IPS-18a (cell line): Measurements from ENCODE around the gene FEZ2.

Experiments used
- H3K27ac ChIP-seq: one replicate; pipeline ENCODE4 v1.5.1; 2013; ENCODE audit warnings: low read length
- H3K27me3 ChIP-seq: one replicate; pipeline ENCODE4 v1.6.1; 2013; ENCODE audit warnings: mild to moderate bottlenecking, low read length; ENCODE audit not compliant: control insufficient read depth, insufficient read depth
- H3K36me3 ChIP-seq: one replicate; pipeline ENCODE4 v1.6.1; 2013; ENCODE audit warnings: low read depth, low read length; ENCODE audit not compliant: control insufficient read depth
- H3K4me1 ChIP-seq: one replicate; pipeline ENCODE4 v1.6.1; 2013; ENCODE audit warnings: low read depth, low read length; ENCODE audit not compliant: control insufficient read depth
- H3K4me3 ChIP-seq: one replicate; pipeline ENCODE4 v1.5.1; 2013; ENCODE audit warnings: low read length
- H3K9ac ChIP-seq: one replicate; pipeline ENCODE4 v1.6.1; 2013; ENCODE audit warnings: mild to moderate bottlenecking, low read length, moderate library complexity
- H3K9me3 ChIP-seq: one replicate; pipeline ENCODE4 v1.6.1; 2013; ENCODE audit warnings: low read depth, low read length; ENCODE audit not compliant: control insufficient read depth

Gene FEZ2

DNA sequence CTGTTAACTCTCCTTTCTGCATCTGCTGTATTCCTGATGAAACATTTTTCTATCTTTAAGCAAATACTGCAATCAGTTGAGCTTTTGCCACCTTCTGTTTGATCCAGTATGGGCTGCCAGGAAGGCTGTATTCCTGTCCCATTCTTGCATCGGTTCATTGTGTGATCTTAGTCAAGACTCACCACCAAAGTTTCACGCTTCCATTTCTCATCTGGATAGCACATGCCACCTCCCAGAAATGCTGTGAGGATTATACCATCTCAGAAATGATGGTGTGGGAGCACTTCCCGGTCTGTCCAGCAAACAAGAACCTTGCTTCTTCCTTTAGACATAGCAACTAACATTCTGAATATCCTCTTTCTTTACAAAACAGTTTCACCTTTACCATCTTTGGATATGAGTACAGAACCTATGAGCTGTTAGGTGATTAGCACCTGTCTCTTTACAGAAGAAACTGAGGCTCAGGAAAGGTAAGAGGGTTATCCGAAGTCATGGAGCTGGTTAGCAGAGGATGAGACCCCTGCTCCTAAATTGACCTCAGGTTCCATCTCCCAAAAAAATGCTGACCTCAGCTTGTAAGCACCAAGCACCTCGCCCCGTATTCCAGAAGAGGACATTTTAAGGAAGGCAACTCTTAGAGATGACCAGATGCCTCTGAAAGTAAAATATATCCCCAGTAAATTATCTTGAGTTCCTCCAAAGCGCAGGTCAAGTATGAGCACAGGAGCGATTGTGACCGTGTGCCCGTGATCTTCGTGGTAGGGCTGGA lies 56.8 kb downstream of the FEZ2 start:
- H3K9ac ChIP-seq: no peak overlapping the region
- H3K27me3 ChIP-seq: no peaks in the 10 kb centered on the region
- no peak overlapping the region for H3K4me3 ChIP-seq
- H3K4me1 ChIP-seq: no peaks in the 10 kb centered on the region
- H3K27ac ChIP-seq: no peak overlapping the region
- no peaks in the 10 kb centered on the region for H3K9me3 ChIP-seq
- peaks cover 34% of the 10 kb centered on the region for H3K36me3 ChIP-seq

DNA sequence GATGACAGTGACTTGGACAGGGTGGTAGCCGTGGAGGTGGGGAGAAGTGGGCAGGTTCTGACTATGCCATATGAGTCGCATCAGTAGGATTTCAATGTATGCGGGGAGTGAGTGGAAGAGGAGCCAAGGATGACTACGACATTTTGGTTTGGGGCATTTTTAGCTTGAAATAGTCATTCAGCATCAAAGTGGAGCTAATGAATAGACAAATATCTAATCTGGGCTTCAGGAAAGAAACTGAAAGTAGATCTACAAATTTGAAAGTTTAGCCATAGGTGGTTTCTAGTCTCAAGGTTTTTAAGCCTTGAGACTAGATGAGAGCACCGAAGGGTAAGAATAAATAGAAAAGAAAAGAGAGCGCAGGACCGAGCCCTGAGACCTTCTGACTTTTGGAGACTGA lies 58.3 kb downstream of the FEZ2 start:
- Histone ChIP-seq H3K9ac (no peak overlapping the region), H3K27me3 (no peaks in the 10 kb centered on the region), H3K36me3 (peaks cover 21% of the 10 kb centered on the region), H3K9me3 (no peaks in the 10 kb centered on the region), H3K4me1 (no peaks in the 10 kb centered on the region), H3K27ac (no peak overlapping the region), H3K4me3 (no peak overlapping the region)

DNA sequence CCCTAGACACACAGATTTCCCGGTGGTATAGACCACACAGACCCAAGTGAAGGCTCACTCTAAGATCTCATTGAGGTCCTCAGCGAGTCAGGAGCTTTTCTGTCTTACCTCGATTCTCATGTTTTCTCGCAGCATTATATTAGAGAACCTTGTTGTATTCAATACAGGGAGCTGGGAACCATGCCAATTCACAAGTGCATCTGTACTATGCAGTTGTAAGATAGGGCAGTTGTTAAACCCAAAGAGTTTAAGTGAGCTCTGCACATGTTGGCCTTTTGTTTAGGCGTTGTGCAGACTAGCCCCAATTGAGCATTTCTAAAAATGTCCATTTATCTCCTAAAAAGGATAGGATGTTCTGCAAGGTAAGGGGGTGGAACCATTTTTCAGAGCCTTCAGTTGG lies 59.6 kb downstream of the FEZ2 start:
- no peak overlapping the region for H3K4me3 ChIP-seq
- no peak overlapping the region for H3K27ac ChIP-seq
- H3K4me1 ChIP-seq: no peaks in the 10 kb centered on the region
- peaks cover 15% of the 10 kb centered on the region for H3K36me3 ChIP-seq
- no peaks in the 10 kb centered on the region for H3K27me3 ChIP-seq
- H3K9me3 ChIP-seq: no peaks in the 10 kb centered on the region
- H3K9ac ChIP-seq: no peak overlapping the region

DNA sequence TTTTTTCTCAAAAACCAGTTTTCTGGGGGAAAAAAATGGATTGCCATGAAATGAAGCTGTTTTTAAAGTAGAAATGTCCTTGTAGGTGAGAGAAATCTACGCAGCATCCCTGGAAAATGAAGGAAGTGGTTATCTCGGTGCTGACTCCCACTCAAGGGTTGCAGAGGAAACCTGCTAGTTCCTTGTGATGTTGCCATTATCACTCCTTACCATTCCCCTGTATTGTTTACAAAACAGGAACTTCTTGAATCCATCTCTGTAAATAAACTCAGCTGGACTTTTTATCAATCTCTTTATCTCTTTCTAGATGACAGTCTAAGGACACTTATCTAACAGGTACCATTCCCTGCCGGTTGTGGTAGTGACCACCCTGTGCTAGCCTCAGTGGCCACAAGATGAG lies 61.2 kb downstream of the FEZ2 start:
- H3K4me1 ChIP-seq: no peaks in the 10 kb centered on the region
- H3K27me3 ChIP-seq: no peaks in the 10 kb centered on the region
- no peak overlapping the region for H3K27ac ChIP-seq
- no peaks in the 10 kb centered on the region for H3K9me3 ChIP-seq
- H3K4me3 ChIP-seq: no peak overlapping the region
- H3K9ac ChIP-seq: no peak overlapping the region
- peaks cover 15% of the 10 kb centered on the region for H3K36me3 ChIP-seq

DNA sequence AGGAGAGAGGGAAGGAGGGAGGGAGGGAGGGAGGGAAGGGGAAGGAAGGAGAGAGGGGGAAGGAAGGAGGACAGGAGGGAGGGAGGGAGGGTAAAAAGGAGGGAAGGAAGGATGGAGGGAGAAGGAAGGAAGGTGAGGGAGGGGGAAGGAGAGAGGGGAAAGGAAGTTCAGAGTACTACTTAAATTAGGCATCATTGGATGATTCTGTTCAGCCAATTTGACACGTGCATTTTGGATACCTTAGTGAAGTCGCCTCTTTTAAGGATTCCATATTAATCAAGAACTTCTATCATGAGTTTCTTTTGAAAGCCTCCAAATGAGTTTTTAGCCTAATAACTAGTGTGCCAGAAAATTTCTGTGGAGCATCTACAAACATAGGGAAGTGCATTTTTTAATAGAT lies 62.9 kb downstream of the FEZ2 start:
- no peak overlapping the region for H3K9ac ChIP-seq
- H3K27me3 ChIP-seq: no peaks in the 10 kb centered on the region
- H3K36me3 ChIP-seq: peaks cover 8% of the 10 kb centered on the region
- no peak overlapping the region for H3K4me3 ChIP-seq
- no peak overlapping the region for H3K27ac ChIP-seq
- no peaks in the 10 kb centered on the region for H3K9me3 ChIP-seq
- peaks cover 2% of the 10 kb centered on the region for H3K4me1 ChIP-seq

DNA sequence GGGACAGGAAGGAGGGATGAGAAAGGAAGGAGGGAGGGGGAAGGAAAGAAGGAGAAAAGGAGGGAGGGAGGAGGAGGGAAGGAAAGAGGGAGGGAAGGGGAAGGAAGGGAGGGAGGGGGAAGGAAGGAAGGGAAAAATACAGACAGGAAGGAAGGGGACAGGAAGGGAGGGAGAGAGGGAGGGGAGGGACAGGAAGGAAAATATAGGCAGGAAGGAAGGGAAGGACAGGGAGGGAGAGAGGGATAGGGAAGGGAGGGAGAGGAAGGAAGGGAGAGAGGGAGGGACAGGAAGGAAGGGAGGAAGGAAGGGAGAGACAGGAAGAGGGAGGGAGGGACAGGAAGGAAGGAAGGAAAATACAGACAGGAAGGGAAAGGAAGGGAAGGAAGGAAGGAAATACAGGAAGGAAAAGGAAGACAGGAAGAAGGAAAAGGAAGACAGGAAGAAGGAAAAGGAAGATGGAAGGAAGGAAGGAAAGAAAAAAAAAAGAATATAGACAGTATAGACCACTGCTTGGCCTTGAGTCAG lies 63.6 kb downstream of the FEZ2 start:
- Histone ChIP-seq H3K27me3 (no peaks in the 10 kb centered on the region), H3K36me3 (peaks cover 8% of the 10 kb centered on the region), H3K4me1 (peaks cover 3% of the 10 kb centered on the region), H3K4me3 (no peak overlapping the region), H3K9me3 (no peaks in the 10 kb centered on the region), H3K9ac (no peak overlapping the region), H3K27ac (no peak overlapping the region)

DNA sequence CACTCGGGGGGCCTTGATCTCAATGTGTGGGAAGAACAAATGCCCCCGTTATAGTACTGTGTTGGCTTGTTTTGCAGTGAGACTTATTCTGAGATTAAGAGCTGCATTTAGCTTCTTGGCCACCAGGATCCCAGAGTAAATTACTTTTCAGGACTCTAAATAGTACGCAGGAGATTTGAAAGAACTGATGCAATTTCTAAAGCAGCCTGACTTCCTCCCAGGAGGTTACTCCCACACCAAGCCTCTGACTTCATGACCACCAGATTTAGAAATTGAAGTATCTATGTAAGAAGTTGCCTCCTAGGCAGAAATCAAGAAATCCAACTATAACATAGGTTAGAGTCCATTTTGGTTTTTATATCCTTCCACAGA lies 67.0 kb downstream of the FEZ2 start:
- no peak overlapping the region for H3K4me3 ChIP-seq
- H3K9ac ChIP-seq: no peak overlapping the region
- H3K9me3 ChIP-seq: no peaks in the 10 kb centered on the region
- no peak overlapping the region for H3K27ac ChIP-seq
- no peaks in the 10 kb centered on the region for H3K36me3 ChIP-seq
- peaks cover 6% of the 10 kb centered on the region for H3K4me1 ChIP-seq
- H3K27me3 ChIP-seq: no peaks in the 10 kb centered on the region

DNA sequence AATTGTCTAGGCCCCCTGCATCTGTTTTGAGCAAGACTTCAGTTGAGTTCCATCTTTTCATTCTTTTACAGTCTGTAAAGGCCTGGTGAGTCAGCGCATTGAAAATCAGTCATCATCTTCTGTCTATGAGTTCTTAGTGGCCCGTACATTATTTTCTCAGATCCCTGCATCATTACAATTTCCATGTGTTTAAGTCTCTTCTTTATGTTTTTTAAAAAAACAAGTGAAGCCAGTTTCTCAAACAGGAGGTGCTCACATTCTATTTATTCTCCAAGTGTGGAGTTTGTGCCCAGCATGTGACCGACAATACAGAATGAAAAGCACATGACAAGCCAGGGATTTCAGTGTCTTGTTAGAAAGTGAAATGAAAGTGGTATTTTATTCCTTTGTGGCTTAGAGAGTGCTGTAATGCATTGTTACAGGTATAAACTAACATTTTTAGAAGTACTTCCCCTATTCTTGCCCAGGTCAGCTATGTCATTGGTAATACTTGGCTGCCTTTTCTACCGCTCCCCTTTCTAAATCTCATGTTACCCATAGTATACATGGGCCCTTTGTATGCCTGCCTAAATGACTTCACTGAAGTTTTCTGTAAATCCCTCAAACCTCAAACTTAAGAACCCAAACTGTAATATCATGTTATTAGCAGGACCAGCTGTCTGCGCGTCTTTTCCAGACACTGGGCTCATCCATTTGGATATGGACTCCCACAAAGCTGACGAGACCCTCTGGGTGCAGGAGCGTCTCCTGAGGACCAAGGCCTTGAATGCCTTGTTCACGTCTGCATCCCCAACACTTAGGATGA lies 67.6 kb downstream of the FEZ2 start:
- Histone ChIP-seq H3K27me3 (no peaks in the 10 kb centered on the region), H3K4me1 (peaks cover 6% of the 10 kb centered on the region), H3K36me3 (no peaks in the 10 kb centered on the region), H3K9me3 (no peaks in the 10 kb centered on the region), H3K9ac (no peak overlapping the region), H3K27ac (no peak overlapping the region), H3K4me3 (no peak overlapping the region)

DNA sequence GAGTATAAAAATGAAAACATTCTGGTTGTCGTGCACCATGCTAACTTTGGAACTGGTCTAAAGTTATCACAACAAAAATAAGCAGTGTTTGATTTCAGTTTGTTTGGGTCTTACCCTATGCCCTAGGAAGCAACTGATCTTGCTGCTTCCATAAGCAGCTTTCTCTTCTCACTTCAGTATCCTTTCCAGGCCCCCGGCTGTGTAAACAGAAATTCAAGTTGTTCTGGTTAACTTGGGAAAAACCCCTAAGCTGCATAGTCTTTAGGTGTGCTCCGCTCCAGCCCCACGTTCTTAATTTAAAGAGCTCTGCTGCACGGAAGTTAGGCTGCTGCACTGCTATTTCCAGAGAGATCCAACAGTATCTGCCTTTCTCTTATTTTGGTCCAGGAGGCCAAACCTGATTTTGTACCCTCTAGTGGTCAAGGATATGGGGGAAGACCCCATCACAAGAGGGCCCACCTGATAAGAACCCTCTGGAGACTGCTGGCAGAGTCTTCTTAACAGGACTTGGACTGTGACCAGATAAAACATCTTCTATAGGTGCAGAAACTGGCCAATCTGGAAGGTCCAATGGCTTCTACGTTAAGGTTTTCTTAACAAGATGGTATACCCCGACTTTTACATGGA lies 69.1 kb downstream of the FEZ2 start:
- Histone ChIP-seq H3K27ac (no peak overlapping the region), H3K4me3 (no peak overlapping the region), H3K27me3 (no peaks in the 10 kb centered on the region), H3K9me3 (no peaks in the 10 kb centered on the region), H3K4me1 (peaks cover 6% of the 10 kb centered on the region), H3K36me3 (peaks cover 6% of the 10 kb centered on the region), H3K9ac (no peak overlapping the region)

DNA sequence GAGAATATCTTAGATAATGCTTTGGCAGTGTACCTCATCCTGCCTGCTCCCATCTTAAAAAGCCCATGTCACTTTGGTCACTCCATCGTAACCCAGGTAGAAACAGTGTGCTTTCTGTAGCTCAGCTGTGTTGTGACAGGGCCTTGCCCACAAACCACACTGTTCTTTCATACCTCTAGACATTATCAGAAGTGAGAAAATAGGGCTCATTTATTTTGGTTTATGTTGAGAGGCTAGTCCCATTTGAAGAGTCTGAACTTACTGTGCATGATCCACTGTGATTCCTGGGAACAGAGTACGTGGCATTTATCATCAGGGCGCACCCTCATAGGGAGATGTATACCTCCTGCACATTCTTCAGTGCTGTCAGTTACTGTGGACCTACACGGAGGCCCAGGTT lies 69.7 kb downstream of the FEZ2 start:
- H3K9ac ChIP-seq: no peak overlapping the region
- no peak overlapping the region for H3K27ac ChIP-seq
- H3K36me3 ChIP-seq: peaks cover 9% of the 10 kb centered on the region
- H3K4me1 ChIP-seq: peaks cover 6% of the 10 kb centered on the region
- no peaks in the 10 kb centered on the region for H3K27me3 ChIP-seq
- H3K4me3 ChIP-seq: no peak overlapping the region
- no peaks in the 10 kb centered on the region for H3K9me3 ChIP-seq

DNA sequence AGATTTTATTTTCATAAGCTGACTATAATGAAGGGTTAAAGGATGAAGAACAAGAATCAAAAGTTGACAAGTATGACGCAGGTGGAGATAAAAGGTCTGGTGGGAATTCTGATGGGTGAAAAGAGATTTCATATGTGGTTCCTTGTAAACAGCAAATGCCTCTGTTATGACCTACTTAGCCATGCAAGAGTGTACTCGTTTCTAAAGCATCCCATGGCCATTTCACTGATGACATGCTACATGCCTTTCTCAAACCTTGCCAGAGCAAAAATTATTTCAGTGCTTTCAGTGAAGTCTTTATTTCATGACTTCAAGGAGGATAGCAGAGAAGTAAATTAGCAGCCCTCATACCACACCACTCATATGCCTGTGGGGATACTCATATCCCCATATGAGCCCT lies 71.7 kb downstream of the FEZ2 start:
- peaks cover 6% of the 10 kb centered on the region for H3K4me1 ChIP-seq
- peaks cover 22% of the 10 kb centered on the region for H3K36me3 ChIP-seq
- no peaks in the 10 kb centered on the region for H3K27me3 ChIP-seq
- H3K27ac ChIP-seq: no peak overlapping the region
- no peak overlapping the region for H3K4me3 ChIP-seq
- no peaks in the 10 kb centered on the region for H3K9me3 ChIP-seq
- H3K9ac ChIP-seq: no peak overlapping the region
